Neural cell (in vitro differentiated cells): Measurements from ENCODE around the gene ST6GALNAC5. TPM values are rescaled to one million over a fixed set of nuclear protein-coding genes. Genes with fewer than 3 reads are reported as not detected.

Source experiments
- H2AFZ ChIP-seq: fragments of 200-600, 300-800 bp; sonication (generic), shearing (Covaris generic); 2 replicates; pipeline ENCODE4 v1.6.0; 2014; ENCODE audit warnings: low read depth, mild to moderate bottlenecking, antibody characterized with exemption, low read length, moderate library complexity
- H3F3A ChIP-seq: fragments of 200-600 bp; shearing (Covaris generic); 2 replicates; pipeline ENCODE4 v1.6.1; 2016; ENCODE audit warnings: mild to moderate bottlenecking, moderate library complexity, mixed read lengths, antibody characterized with exemption, low read length; ENCODE audit not compliant: insufficient read depth, poor library complexity, severe bottlenecking
- H3K27ac ChIP-seq: fragments of 200-600, 300-800 bp; sonication (generic), shearing (Covaris generic); 2 replicates; pipeline ENCODE4 v1.5.1; 2014; ENCODE audit warnings: mild to moderate bottlenecking, low read length, moderate library complexity
- H3K27me3 ChIP-seq: fragments of 300-800, 200-600 bp; sonication (generic), shearing (Covaris generic); 2 replicates; pipeline ENCODE4 v1.6.0; 2014; ENCODE audit warnings: mild to moderate bottlenecking, low read depth, low read length, moderate library complexity; ENCODE audit not compliant: insufficient read depth
- H3K36me3 ChIP-seq: fragments of 300-800, 200-600 bp; sonication (generic), shearing (Covaris generic); 2 replicates; pipeline ENCODE4 v1.5.1; 2014; ENCODE audit warnings: mild to moderate bottlenecking, antibody characterized with exemption, low read length, moderate library complexity; ENCODE audit not compliant: insufficient read depth
- H3K4me2 ChIP-seq: fragments of 300-800, 200-600 bp; sonication (generic), shearing (Covaris generic); 2 replicates; pipeline ENCODE4 v1.6.0; 2014; ENCODE audit warnings: mild to moderate bottlenecking, low read length
- H3K4me3 ChIP-seq: fragments of 300-800, 200-600 bp; sonication (generic), shearing (Covaris generic); 2 replicates; pipeline ENCODE4 v1.5.1; 2014; ENCODE audit warnings: mild to moderate bottlenecking, low read length, moderate library complexity
- H3K79me2 ChIP-seq: fragments of 200-600 bp; shearing (Covaris generic); replicated peaks from 2 replicates; pipeline ENCODE4 v1.6.0; 2014; ENCODE audit warnings: mild to moderate bottlenecking, low read length, moderate library complexity; ENCODE audit not compliant: insufficient read depth
- H3K9ac ChIP-seq: fragments of 300-800, 200-600 bp; sonication (generic), shearing (Covaris generic); 2 replicates; pipeline ENCODE4 v1.6.1; 2016; ENCODE audit warnings: mild to moderate bottlenecking, low read length, mixed read lengths
- H3K9me2 ChIP-seq: fragments of 200-600 bp; shearing (Covaris generic); 2 replicates; pipeline ENCODE4 v1.6.1; 2016; ENCODE audit warnings: mild to moderate bottlenecking, low read length, mixed read lengths; ENCODE audit not compliant: insufficient read depth
- H3K9me3 ChIP-seq: fragments of 200-600, 300-800 bp; sonication (generic), shearing (Covaris generic); 2 replicates; pipeline ENCODE4 v1.6.1; 2016; ENCODE audit warnings: mild to moderate bottlenecking, mixed run types, low read length, moderate library complexity, mixed read lengths
- H4K20me1 ChIP-seq: fragments of 200-600 bp; shearing (Covaris generic); 2 replicates; pipeline ENCODE4 v1.6.1; 2016; ENCODE audit warnings: mild to moderate bottlenecking, mixed run types; ENCODE audit not compliant: insufficient read depth
- CTCF ChIP-seq: fragments of 450-650 bp; IDR thresholded peaks from 2 replicates; pipeline ENCODE4 v1.5.1; 2014; ENCODE audit warnings: antibody characterized with exemption, mild to moderate bottlenecking, moderate library complexity; ENCODE audit not compliant: poor library complexity, severe bottlenecking
- EP300 ChIP-seq: fragments of 450-650 bp; conservative IDR thresholded peaks from 2 replicates; pipeline ENCODE4 v1.6.1; 2014; ENCODE audit warnings: antibody characterized with exemption, mild to moderate bottlenecking, moderate library complexity; ENCODE audit not compliant: poor library complexity, severe bottlenecking
- EZH2 ChIP-seq: fragments of 200-600, 300-800 bp; shearing (Covaris generic), sonication (generic); IDR thresholded peaks from 2 replicates; pipeline ENCODE4 v1.6.1; 2014; ENCODE audit warnings: antibody characterized with exemption, low read length, borderline replicate concordance, mild to moderate bottlenecking; ENCODE audit not compliant: insufficient read depth, poor library complexity, severe bottlenecking
- MXI1 ChIP-seq: fragments of 450-650 bp; conservative IDR thresholded peaks from 2 replicates; pipeline ENCODE4 v1.6.1; 2014; ENCODE audit warnings: antibody characterized with exemption, mild to moderate bottlenecking; ENCODE audit not compliant: poor library complexity, severe bottlenecking
- POLR2AphosphoS5 ChIP-seq: IDR thresholded peaks from 2 replicates; pipeline ENCODE4 v1.6.1; 2012
- RAD21 ChIP-seq: fragments of 450-650 bp; conservative IDR thresholded peaks from 2 replicates; pipeline ENCODE4 v1.6.1; 2014; ENCODE audit warnings: antibody characterized with exemption, mild to moderate bottlenecking, moderate library complexity
- SMC3 ChIP-seq: fragments of 450-650 bp; conservative IDR thresholded peaks from 2 replicates; pipeline ENCODE4 v1.6.1; 2014; ENCODE audit warnings: antibody characterized with exemption, mild to moderate bottlenecking, moderate library complexity; ENCODE audit not compliant: poor library complexity
- TAF1 ChIP-seq: IDR thresholded peaks from 2 replicates; pipeline ENCODE4 v1.6.1; 2012; ENCODE audit warnings: low read depth
- polyA plus RNA-seq: library from polyadenylated mRNA; depleted of rRNA; stranded (reverse); fragments of >200 nt; gene quantifications from 2 replicates; pipeline ENCODE4 v1.2.3, GENCODE V29; 2014
- TF ChIP-seq, protein P1 (sequence below): IDR thresholded peaks from 2 replicates; pipeline ENCODE4 v1.6.1; 2012; ENCODE audit warnings: borderline replicate concordance

Gene ST6GALNAC5
- polyA plus RNA-seq, 1 donor from 2014 or later, result 57.3 TPM

DNA sequence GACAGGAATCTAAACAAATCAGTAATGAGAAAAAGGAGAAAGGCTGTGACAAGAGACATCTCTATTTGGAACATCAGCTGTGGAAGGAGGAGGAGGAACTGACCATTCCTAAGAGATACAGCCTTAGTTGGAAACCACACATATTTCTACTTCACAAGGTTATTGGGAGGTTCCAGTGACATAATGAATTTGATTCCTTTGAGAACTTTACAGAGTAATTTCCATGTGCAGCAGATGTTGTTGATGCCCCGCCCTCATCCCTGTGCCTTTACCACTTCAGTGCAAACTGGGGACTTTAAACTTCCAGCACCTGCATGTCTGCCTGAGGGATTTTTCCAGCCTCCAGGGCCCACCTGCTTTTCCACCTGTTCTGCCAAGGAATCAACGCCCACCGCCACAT, 9.3 kb upstream of the ST6GALNAC5 start:
- Histone ChIP-seq H3K4me2 (no peak overlapping the region), H3K4me3 (no peak overlapping the region), H3K27me3 (no peaks in the 10 kb centered on the region), H3K9ac (no peak overlapping the region), H3K36me3 (no peaks in the 10 kb centered on the region), H4K20me1 (no peaks in the 10 kb centered on the region), H3F3A (no peaks in the 10 kb centered on the region), H3K9me3 (no peaks in the 10 kb centered on the region), H3K79me2 (no peaks in the 10 kb centered on the region), H2AFZ (no peak overlapping the region), H3K9me2 (no peaks in the 10 kb centered on the region), H3K27ac (no peak overlapping the region)
- TF ChIP-seq RAD21, result no peak
- no peak for TF ChIP-seq MXI1
- TF ChIP-seq EP300, result no peak
- TF ChIP-seq TAF1, result no peak
- TF ChIP-seq CTCF, result no peak
- TF ChIP-seq POLR2AphosphoS5, result no peak
- TF ChIP-seq SMC3, result no peak
- TF ChIP-seq, protein P1, sequence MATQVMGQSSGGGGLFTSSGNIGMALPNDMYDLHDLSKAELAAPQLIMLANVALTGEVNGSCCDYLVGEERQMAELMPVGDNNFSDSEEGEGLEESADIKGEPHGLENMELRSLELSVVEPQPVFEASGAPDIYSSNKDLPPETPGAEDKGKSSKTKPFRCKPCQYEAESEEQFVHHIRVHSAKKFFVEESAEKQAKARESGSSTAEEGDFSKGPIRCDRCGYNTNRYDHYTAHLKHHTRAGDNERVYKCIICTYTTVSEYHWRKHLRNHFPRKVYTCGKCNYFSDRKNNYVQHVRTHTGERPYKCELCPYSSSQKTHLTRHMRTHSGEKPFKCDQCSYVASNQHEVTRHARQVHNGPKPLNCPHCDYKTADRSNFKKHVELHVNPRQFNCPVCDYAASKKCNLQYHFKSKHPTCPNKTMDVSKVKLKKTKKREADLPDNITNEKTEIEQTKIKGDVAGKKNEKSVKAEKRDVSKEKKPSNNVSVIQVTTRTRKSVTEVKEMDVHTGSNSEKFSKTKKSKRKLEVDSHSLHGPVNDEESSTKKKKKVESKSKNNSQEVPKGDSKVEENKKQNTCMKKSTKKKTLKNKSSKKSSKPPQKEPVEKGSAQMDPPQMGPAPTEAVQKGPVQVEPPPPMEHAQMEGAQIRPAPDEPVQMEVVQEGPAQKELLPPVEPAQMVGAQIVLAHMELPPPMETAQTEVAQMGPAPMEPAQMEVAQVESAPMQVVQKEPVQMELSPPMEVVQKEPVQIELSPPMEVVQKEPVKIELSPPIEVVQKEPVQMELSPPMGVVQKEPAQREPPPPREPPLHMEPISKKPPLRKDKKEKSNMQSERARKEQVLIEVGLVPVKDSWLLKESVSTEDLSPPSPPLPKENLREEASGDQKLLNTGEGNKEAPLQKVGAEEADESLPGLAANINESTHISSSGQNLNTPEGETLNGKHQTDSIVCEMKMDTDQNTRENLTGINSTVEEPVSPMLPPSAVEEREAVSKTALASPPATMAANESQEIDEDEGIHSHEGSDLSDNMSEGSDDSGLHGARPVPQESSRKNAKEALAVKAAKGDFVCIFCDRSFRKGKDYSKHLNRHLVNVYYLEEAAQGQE, result no peak
- no peak for TF ChIP-seq EZH2

DNA sequence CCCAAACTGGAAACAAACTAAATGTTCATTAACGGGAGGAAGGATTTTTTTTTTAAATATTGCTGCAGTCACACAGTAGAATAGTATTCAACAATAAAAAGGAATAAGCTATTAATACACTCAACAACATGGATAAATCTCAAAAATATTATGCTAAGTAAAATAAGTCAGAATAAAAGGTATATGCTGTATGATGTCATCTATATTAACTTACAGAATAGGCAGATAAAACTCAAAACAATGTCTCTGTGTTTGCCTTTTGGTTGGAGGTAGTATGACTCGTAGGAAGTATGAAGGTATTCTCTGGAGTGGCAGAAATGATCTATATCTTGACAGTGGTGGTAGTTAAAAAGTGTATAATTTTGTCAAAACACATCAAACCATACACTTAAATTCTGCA, 6.1 kb upstream of the ST6GALNAC5 start:
- Histone ChIP-seq H3K4me2 (no peak overlapping the region), H2AFZ (no peak overlapping the region), H3F3A (no peaks in the 10 kb centered on the region), H3K9me2 (no peaks in the 10 kb centered on the region), H3K36me3 (no peaks in the 10 kb centered on the region), H3K27ac (no peak overlapping the region), H3K27me3 (no peaks in the 10 kb centered on the region), H4K20me1 (no peaks in the 10 kb centered on the region), H3K79me2 (no peaks in the 10 kb centered on the region), H3K9ac (no peak overlapping the region), H3K4me3 (no peak overlapping the region), H3K9me3 (no peaks in the 10 kb centered on the region)
- TF ChIP-seq EZH2, result no peak

- H3K79me2 ChIP-seq, result peaks cover 11% of the 10 kb centered on the region
- H3F3A ChIP-seq, result no peaks in the 10 kb centered on the region
- no peak overlapping the region for H3K9ac ChIP-seq
- no peak overlapping the region for H3K4me2 ChIP-seq
- TF ChIP-seq EZH2, result no peak
- no peaks in the 10 kb centered on the region for H3K9me3 ChIP-seq
- no peak overlapping the region for H2AFZ ChIP-seq
- H3K27me3 ChIP-seq, result no peaks in the 10 kb centered on the region
- H3K9me2 ChIP-seq, result no peaks in the 10 kb centered on the region
- no peak overlapping the region for H3K4me3 ChIP-seq
- no peaks in the 10 kb centered on the region for H3K36me3 ChIP-seq
- no peak overlapping the region for H3K27ac ChIP-seq
- H4K20me1 ChIP-seq, result no peaks in the 10 kb centered on the region
These were observed 4.8 kb upstream of the ST6GALNAC5 start for GRCh38 chr1:76862447-76862846.
